K562 (cell line): ENCODE results near the gene PDE6G. TPM values are rescaled to one million over a fixed set of nuclear protein-coding genes. Genes with fewer than 3 reads are reported as not detected.

Source experiments
- ARID2 ChIP-seq: fragments of 450-650 bp; IDR thresholded peaks from 2 replicates; pipeline ENCODE4 v1.6.1; 2017; ENCODE audit warnings: antibody characterized with exemption, mild to moderate bottlenecking
- ATF1 ChIP-seq, 2 experiments: fragments of 450-650 bp in 1 of 2; IDR thresholded peaks; 2 replicates each; pipeline ENCODE4 v1.6.1; 2016; ENCODE audit warnings: missing compliant biosample characterization in 1 of 2, missing genetic modification characterization in 1 of 2
- CBFA2T2 ChIP-seq: fragments of 450-650 bp; conservative IDR thresholded peaks from 2 replicates; pipeline ENCODE4 v1.6.1; 2017; ENCODE audit warnings: mild to moderate bottlenecking
- CCNT2 ChIP-seq: IDR thresholded peaks from 2 replicates; pipeline ENCODE4 v1.6.1; 2011; ENCODE audit warnings: borderline replicate concordance, low read depth, mild to moderate bottlenecking, moderate library complexity, mixed read lengths, low read length; ENCODE audit not compliant: insufficient read length; ENCODE audit errors: extremely low read depth
- ELF4 ChIP-seq: fragments of 450-650 bp; formaldehyde crosslinking; IDR thresholded peaks from 2 replicates; pipeline ENCODE4 v1.4.0; 2022; ENCODE audit warnings: missing genetic modification characterization
- GTF2A2 ChIP-seq: IDR thresholded peaks from 2 replicates; pipeline ENCODE4 v1.6.1; 2016; ENCODE audit warnings: mild to moderate bottlenecking, missing genetic modification characterization, missing compliant biosample characterization
- GTF2E2 ChIP-seq: fragments of 200-800 bp; sonication (Bioruptor generic); IDR thresholded peaks from 2 replicates; pipeline ENCODE4 v1.6.1; 2016; ENCODE audit warnings: missing genetic modification characterization, missing compliant biosample characterization
- IFI16 ChIP-seq: fragments of 250-450 bp; sonication (Bioruptor Pico); IDR thresholded peaks from 2 replicates; pipeline ENCODE4 v2.1.2; 2022; ENCODE audit warnings: mild to moderate bottlenecking, inconsistent platforms
- L3MBTL2 ChIP-seq: fragments of 450-650 bp; IDR thresholded peaks from 2 replicates; pipeline ENCODE4 v1.6.1; 2016; ENCODE audit warnings: mild to moderate bottlenecking, moderate library complexity
- MAZ ChIP-seq, 2 experiments: fragments of 450-650 bp in 1 of 2; sonication (generic) in 1 of 2; formaldehyde crosslinking; IDR thresholded peaks in 1 of 2; conservative IDR thresholded peaks in 1 of 2; 2 replicates each; pipeline versions ENCODE4 v1.4.0 to v1.5.0; 2020; ENCODE audit warnings: mild to moderate bottlenecking in 1 of 2, missing genetic modification reagents in 1 of 2
- NFIC ChIP-seq: fragments of 450-650 bp; IDR thresholded peaks from 2 replicates; pipeline ENCODE4 v1.6.1; 2017; ENCODE audit warnings: mild to moderate bottlenecking, inconsistent platforms
- OTX1 ChIP-seq: fragments of 450-650 bp; formaldehyde crosslinking; IDR thresholded peaks from 2 replicates; pipeline ENCODE4 v1.4.0; 2022; ENCODE audit warnings: mild to moderate bottlenecking
- POLR2G ChIP-seq: fragments of 200-400 bp; formaldehyde crosslinking; IDR thresholded peaks from 2 replicates; pipeline ENCODE4 v1.6.1; 2017; ENCODE audit warnings: low read depth, mild to moderate bottlenecking, antibody characterized with exemption, low read length, moderate library complexity
- SAP30 ChIP-seq: fragments of 200-600 bp; sonication (generic); IDR thresholded peaks from 2 replicates; pipeline ENCODE4 v1.6.1; 2012; ENCODE audit warnings: borderline replicate concordance, low read depth, mild to moderate bottlenecking, moderate library complexity, low read length, control low read depth, inconsistent platforms; ENCODE audit not compliant: insufficient read depth, poor library complexity, severe bottlenecking
- SIN3B ChIP-seq: fragments of 450-650 bp; IDR thresholded peaks from 2 replicates; pipeline ENCODE4 v1.6.1; 2017; ENCODE audit warnings: low read depth, mild to moderate bottlenecking, moderate library complexity
- ZBTB8A ChIP-seq: fragments of 450-650 bp; IDR thresholded peaks from 2 replicates; pipeline ENCODE4 v1.6.1; 2018; ENCODE audit warnings: mild to moderate bottlenecking, moderate library complexity; ENCODE audit not compliant: partially characterized antibody
- ZKSCAN1 ChIP-seq: fragments of 150-350 bp; IDR thresholded peaks from 2 replicates; pipeline ENCODE4 v1.6.1; 2016; ENCODE audit warnings: low read depth, low read length
- ZNF143 ChIP-seq: sonication (generic); formaldehyde crosslinking; IDR thresholded peaks from 2 replicates; pipeline ENCODE4 v1.9.0; 2022; ENCODE audit warnings: mild to moderate bottlenecking, missing genetic modification reagents
- ZNF77 ChIP-seq: fragments of 250-450 bp; sonication (Bioruptor Pico); IDR thresholded peaks from 2 replicates; pipeline ENCODE4 v1.5.0; 2020
- polyA plus RNA-seq, 8 experiments: library from polyadenylated mRNA; depleted of rRNA in 4 of 8; stranded (reverse) in 5 of 8; unstranded in 3 of 8; fragments of >200 nt; fragmentation: Nextera tagmentation in 2 of 8; fragmentation: Illumina TruSeq in 1 of 8; extraction: Ambion mirVana in 2 of 8; extraction: Trizol in 1 of 8; gene quantifications; 2 replicates each; pipeline versions ENCODE4 v1.2.1 to v1.2.3, GENCODE V29; 2011 to 2014; ENCODE audit warnings: inconsistent platforms in 1 of 8, missing spikeins in 1 of 8
- total RNA-seq, 7 experiments: library from RNA; depleted of rRNA in 6 of 7; stranded (reverse); fragments of >200 nt in 6 of 7; fragmentation: Illumina TruSeq in 2 of 7; extraction: Trizol in 2 of 7; gene quantifications; 2 replicates each; pipeline versions ENCODE4 v1.2.1 to v1.2.3, GENCODE V29; 2011 to 2021; ENCODE audit warnings: low replicate concordance in 1 of 7
- TF ChIP-seq, protein P1 (sequence below), 2 experiments: fragments of 450-650 bp; conservative IDR thresholded peaks; 2 replicates each; pipeline ENCODE4 v1.6.1; 2017; ENCODE audit warnings: mild to moderate bottlenecking in 2 of 2, moderate library complexity in 2 of 2
- TF ChIP-seq, protein P2 (sequence below): fragments of 250-450 bp; sonication (Bioruptor Pico); IDR thresholded peaks from 2 replicates; pipeline ENCODE4 v1.4.0; 2020
- TF ChIP-seq, protein P3 (sequence below): fragments of 450-650 bp; formaldehyde crosslinking; IDR thresholded peaks from 2 replicates; pipeline ENCODE4 v1.4.0; 2020; ENCODE audit warnings: mild to moderate bottlenecking, mixed read lengths

Gene PDE6G
- total and polyA plus RNA-seq, 9 of the 15 experiments (the other 6 are each of a cell fraction or from before 2014, with no cell fraction given): 0.14 to 0.59 TPM; not detected in 7

DNA sequence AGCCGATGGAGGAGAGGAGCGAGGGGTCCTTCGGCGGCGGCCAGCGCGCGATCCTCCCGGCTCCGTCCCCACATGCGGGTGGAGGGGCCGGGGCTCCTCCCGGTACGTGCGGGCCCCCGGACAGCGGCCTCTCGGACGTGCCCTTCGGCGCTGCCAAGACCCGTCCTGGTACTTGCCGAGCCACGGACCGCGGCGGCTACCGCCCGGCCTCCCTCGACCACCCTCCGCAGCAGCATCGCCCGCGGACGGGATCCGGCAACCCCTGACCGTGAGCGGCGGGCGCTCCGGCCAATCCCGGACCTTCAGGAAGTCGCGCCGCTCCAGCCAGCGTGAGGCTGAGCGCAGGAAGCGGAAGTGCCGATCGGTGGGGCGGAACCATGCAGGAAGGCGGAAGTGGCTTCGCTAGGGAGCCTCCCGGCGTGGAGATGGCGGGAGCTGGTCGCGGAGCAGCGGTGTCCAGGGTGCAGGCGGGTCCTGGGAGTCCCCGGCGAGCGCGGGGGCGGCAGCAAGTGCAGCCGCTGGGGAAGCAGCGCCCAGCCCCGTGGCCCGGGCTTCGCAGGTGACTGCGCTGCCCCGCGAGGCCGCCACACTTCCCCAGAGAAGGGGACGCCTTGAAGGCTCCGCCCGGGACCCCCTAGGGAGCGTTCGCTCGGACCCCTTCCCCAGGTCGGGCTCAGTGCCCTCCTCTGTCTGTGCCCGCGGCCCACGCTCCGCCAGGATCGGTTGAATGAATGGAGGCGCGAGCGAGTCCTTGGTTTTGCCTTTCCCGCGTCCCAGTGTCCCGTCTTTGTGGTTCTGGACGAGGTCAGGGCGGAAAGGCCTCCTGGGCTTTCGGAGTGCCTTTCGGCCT is 10.2 kb upstream of the PDE6G start, which contains the start of the genes CCDC137 and OXLD1 (continued):
- peak; percentile 56 to 73; a peak in 3 of 4 replicates for TF ChIP-seq MAZ (CRISPR knock-in tag; conservative IDR thresholded peaks at IDR 0.05 in 1 of 2, IDR thresholded peaks at IDR 0.05 in 1 of 2)
- TF ChIP-seq CCNT2: peak; percentile 52
- TF ChIP-seq ZBTB8A: no peak
- TF ChIP-seq CBFA2T2: no peak
- TF ChIP-seq SAP30: peak; percentile 94
- peak; percentile 99 for TF ChIP-seq ELF4 (CRISPR knock-in tag)
- 0 out of 2 replicates have a peak, but pooled peaks have one; percentile 23 for TF ChIP-seq ZNF143 (CRISPR knock-in tag)
- TF ChIP-seq, protein P1, sequence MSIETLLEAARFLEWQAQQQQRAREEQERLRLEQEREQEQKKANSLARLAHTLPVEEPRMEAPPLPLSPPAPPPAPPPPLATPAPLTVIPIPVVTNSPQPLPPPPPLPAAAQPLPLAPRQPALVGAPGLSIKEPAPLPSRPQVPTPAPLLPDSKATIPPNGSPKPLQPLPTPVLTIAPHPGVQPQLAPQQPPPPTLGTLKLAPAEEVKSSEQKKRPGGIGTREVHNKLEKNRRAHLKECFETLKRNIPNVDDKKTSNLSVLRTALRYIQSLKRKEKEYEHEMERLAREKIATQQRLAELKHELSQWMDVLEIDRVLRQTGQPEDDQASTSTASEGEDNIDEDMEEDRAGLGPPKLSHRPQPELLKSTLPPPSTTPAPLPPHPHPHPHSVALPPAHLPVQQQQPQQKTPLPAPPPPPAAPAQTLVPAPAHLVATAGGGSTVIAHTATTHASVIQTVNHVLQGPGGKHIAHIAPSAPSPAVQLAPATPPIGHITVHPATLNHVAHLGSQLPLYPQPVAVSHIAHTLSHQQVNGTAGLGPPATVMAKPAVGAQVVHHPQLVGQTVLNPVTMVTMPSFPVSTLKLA (conservative IDR thresholded peaks at IDR 0.05): peak; percentile 68 to 87
- TF ChIP-seq POLR2G: peak; percentile 98
- TF ChIP-seq L3MBTL2: peak; percentile 62
- TF ChIP-seq IFI16 (CRISPR knock-in tag): no peak
- TF ChIP-seq SIN3B: peak; percentile 89
- TF ChIP-seq ATF1 (CRISPR knock-in tag; IDR thresholded peaks at IDR 0.05): no peak
- peak; percentile 53 for TF ChIP-seq ATF1 (tag; IDR thresholded peaks at IDR 0.05)
- TF ChIP-seq ARID2: no peak
- TF ChIP-seq, protein P2, sequence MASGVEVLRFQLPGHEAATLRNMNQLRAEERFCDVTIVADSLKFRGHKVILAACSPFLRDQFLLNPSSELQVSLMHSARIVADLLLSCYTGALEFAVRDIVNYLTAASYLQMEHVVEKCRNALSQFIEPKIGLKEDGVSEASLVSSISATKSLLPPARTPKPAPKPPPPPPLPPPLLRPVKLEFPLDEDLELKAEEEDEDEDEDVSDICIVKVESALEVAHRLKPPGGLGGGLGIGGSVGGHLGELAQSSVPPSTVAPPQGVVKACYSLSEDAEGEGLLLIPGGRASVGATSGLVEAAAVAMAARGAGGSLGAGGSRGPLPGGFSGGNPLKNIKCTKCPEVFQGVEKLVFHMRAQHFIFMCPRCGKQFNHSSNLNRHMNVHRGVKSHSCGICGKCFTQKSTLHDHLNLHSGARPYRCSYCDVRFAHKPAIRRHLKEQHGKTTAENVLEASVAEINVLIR (CRISPR knock-in tag): no peak
- 0 out of 2 replicates have a peak, but pooled peaks have one; percentile 36 for TF ChIP-seq GTF2A2
- no peak for TF ChIP-seq OTX1 (CRISPR knock-in tag)
- peak; percentile 13; the same call in 1 of the 2 replicates for TF ChIP-seq ZKSCAN1
- 0 out of 2 replicates have a peak, but pooled peaks have one; percentile 26 for TF ChIP-seq NFIC
- TF ChIP-seq GTF2E2 (tag): peak; percentile 86; the same call in 1 of the 2 replicates
- no peak for TF ChIP-seq ZNF77 (CRISPR knock-in tag)
- TF ChIP-seq, protein P3, sequence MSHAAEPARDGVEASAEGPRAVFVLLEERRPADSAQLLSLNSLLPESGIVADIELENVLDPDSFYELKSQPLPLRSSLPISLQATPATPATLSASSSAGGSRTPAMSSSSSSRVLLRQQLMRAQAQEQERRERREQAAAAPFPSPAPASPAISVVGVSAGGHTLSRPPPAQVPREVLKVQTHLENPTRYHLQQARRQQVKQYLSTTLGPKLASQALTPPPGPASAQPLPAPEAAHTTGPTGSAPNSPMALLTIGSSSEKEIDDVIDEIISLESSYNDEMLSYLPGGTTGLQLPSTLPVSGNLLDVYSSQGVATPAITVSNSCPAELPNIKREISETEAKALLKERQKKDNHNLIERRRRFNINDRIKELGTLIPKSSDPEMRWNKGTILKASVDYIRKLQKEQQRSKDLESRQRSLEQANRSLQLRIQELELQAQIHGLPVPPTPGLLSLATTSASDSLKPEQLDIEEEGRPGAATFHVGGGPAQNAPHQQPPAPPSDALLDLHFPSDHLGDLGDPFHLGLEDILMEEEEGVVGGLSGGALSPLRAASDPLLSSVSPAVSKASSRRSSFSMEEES (CRISPR knock-in tag): no peak
